H1 (cell line): ENCODE data around the gene CEP350. TPM values are rescaled to one million over a fixed set of nuclear protein-coding genes. Genes with fewer than 3 reads are reported as not detected.

ENCODE experiments used
- CTCF ChIA-PET: fragments of 300-600 bp; sonication (Branson Sonifier 250); formaldehyde crosslinking; loops from one replicate; lab custom pipeline; 2021; ENCODE audit not compliant: partially characterized antibody; lab: Charles Lee
- POLR2A ChIA-PET: fragments of 300-600 bp; sonication (Branson Sonifier 250); formaldehyde crosslinking; loops from one replicate; lab custom pipeline; 2021; ENCODE audit warnings: inconsistent platforms; ENCODE audit not compliant: partially characterized antibody; lab: Charles Lee
- DNase-seq, 2 experiments: peaks; one replicate each; pipeline versions ENCODE4 v3.0.0 to v3.0.0-alpha.2; 2010 to 2022; ENCODE audit warnings: low spot score in 2 of 2, low read depth in 1 of 2, mixed read lengths in 1 of 2
- FAIRE-seq: peaks from 2 replicates; lab custom pipeline; 2011; peaks lifted over from hg19 to GRCh38; lab: Jason Lieb, UNC
- H2AFZ ChIP-seq: 2 replicates; pipeline ENCODE4 v1.8.1; 2012; ENCODE audit warnings: low read length, inconsistent platforms
- H2AK5ac ChIP-seq: 2 replicates; pipeline ENCODE4 v1.6.1; 2013; ENCODE audit warnings: low read depth, low read length
- H2BK120ac ChIP-seq: replicated peaks from 2 replicates; pipeline ENCODE3; 2013; ENCODE audit warnings: low read depth, low read length, inconsistent platforms
- H2BK12ac ChIP-seq: 2 replicates; pipeline ENCODE4 v1.6.1; 2013; ENCODE audit warnings: low read depth, low read length
- H2BK15ac ChIP-seq: 2 replicates; pipeline ENCODE4 v1.6.1; 2013; ENCODE audit warnings: low read length
- H2BK20ac ChIP-seq: 2 replicates; pipeline ENCODE4 v1.6.1; 2013; ENCODE audit warnings: low read length
- H2BK5ac ChIP-seq: 2 replicates; pipeline ENCODE4 v1.6.1; 2013; ENCODE audit warnings: low read depth, low read length
- H3K14ac ChIP-seq: 2 replicates; pipeline ENCODE4 v1.6.1; 2013; ENCODE audit warnings: inconsistent platforms; ENCODE audit not compliant: insufficient read length
- H3K18ac ChIP-seq: 2 replicates; pipeline ENCODE4 v1.6.1; 2013; ENCODE audit warnings: low read length; ENCODE audit errors: extremely low read depth
- H3K23ac ChIP-seq: 2 replicates; pipeline ENCODE4 v1.6.1; 2013; ENCODE audit warnings: inconsistent platforms; ENCODE audit not compliant: insufficient read length
- H3K23me2 ChIP-seq: 2 replicates; pipeline ENCODE4 v1.6.1; 2013; ENCODE audit warnings: low read depth, low read length
- H3K27ac ChIP-seq: 2 replicates; pipeline ENCODE4 v1.6.1; 2011; ENCODE audit warnings: low read depth, low read length, inconsistent platforms
- H3K27me3 ChIP-seq, 4 experiments: replicated peaks in 1 of 4; 1 replicate in 1 of 4; 2 replicates in 3 of 4; pipeline versions ENCODE4 v1.6.1 to v1.8.1; 2011 to 2013; ENCODE audit warnings: low read length in 3 of 4, mild to moderate bottlenecking in 3 of 4, inconsistent platforms in 2 of 4, mixed read lengths in 2 of 4, moderate library complexity in 1 of 4; ENCODE audit not compliant: control insufficient read depth in 3 of 4, insufficient read depth in 3 of 4; ENCODE audit errors: extremely low read depth in 1 of 4
- H3K36me3 ChIP-seq, 4 experiments: 2 replicates each; pipeline versions ENCODE4 v1.6.1 to v1.8.1; 2011 to 2013; ENCODE audit warnings: mild to moderate bottlenecking in 4 of 4, low read length in 3 of 4, moderate library complexity in 2 of 4, control low read depth in 1 of 4, inconsistent platforms in 1 of 4; ENCODE audit not compliant: insufficient read depth in 4 of 4, control insufficient read depth in 2 of 4
- H3K4ac ChIP-seq: replicated peaks from 2 replicates; pipeline ENCODE3; 2013; ENCODE audit warnings: low read length, low read depth, mixed read lengths, inconsistent platforms; ENCODE audit not compliant: insufficient read length
- H3K4me1 ChIP-seq, 4 experiments: replicated peaks in 1 of 4; 1 replicate in 1 of 4; 2 replicates in 3 of 4; pipeline versions ENCODE4 v1.6.1 to v1.8.1; 2011 to 2013; ENCODE audit warnings: low read length in 3 of 4, inconsistent platforms in 2 of 4, mixed read lengths in 1 of 4; ENCODE audit not compliant: insufficient read depth in 4 of 4, control insufficient read depth in 3 of 4
- H3K4me2 ChIP-seq, 2 experiments: 2 replicates each; pipeline versions ENCODE4 v1.6.1 to v1.8.1; 2011 to 2013; ENCODE audit warnings: low read depth in 2 of 2, low read length in 2 of 2, control low read depth in 1 of 2, inconsistent platforms in 1 of 2, mild to moderate bottlenecking in 1 of 2; ENCODE audit not compliant: insufficient read depth in 1 of 2
- H3K4me3 ChIP-seq, 4 experiments: fragments of 200-600, 300-600 bp in 1 of 4; sonication (generic), shearing (Covaris generic), sonication (Bioruptor Twin) in 1 of 4; 2 replicates each; pipeline versions ENCODE4 v1.5.1 to v1.8.1; 2011 to 2016; ENCODE audit warnings: low read length in 4 of 4, low read depth in 3 of 4, control low read depth in 2 of 4, inconsistent platforms in 2 of 4, mild to moderate bottlenecking in 2 of 4, mixed read lengths in 1 of 4, moderate library complexity in 1 of 4; ENCODE audit not compliant: insufficient read depth in 2 of 4; ENCODE audit errors: extremely low read depth in 1 of 4
- H3K56ac ChIP-seq: replicated peaks from 2 replicates; pipeline ENCODE3; 2013; ENCODE audit warnings: low read depth, mild to moderate bottlenecking, mixed read lengths, low read length, inconsistent platforms; ENCODE audit not compliant: insufficient read length
- H3K79me1 ChIP-seq: 2 replicates; pipeline ENCODE4 v1.6.1; 2013; ENCODE audit warnings: low read depth, low read length, control low read depth
- H3K79me2 ChIP-seq, 2 experiments: 2 replicates each; pipeline versions ENCODE4 v1.6.1 to v1.8.1; 2012 to 2013; ENCODE audit warnings: low read length in 2 of 2, mild to moderate bottlenecking in 2 of 2, inconsistent platforms in 1 of 2; ENCODE audit not compliant: insufficient read depth in 2 of 2, control insufficient read depth in 1 of 2
- H3K9ac ChIP-seq, 4 experiments: replicated peaks in 1 of 4; 1 replicate in 1 of 4; 2 replicates in 3 of 4; pipeline versions ENCODE4 v1.6.1 to v1.8.1; 2011 to 2013; ENCODE audit warnings: low read depth in 3 of 4, low read length in 3 of 4, control low read depth in 2 of 4, mild to moderate bottlenecking in 2 of 4, moderate library complexity in 2 of 4, inconsistent platforms in 1 of 4; ENCODE audit errors: extremely low read depth in 1 of 4
- H3K9me3 ChIP-seq, 2 experiments: 2 replicates each; pipeline versions ENCODE4 v1.6.1 to v1.8.1; 2012 to 2013; ENCODE audit warnings: mild to moderate bottlenecking in 2 of 2, moderate library complexity in 2 of 2, control low read depth in 1 of 2, inconsistent platforms in 1 of 2, low read depth in 1 of 2, low read length in 1 of 2, mixed read lengths in 1 of 2; ENCODE audit not compliant: insufficient read depth in 2 of 2
- H4K20me1 ChIP-seq, 2 experiments: replicated peaks in 1 of 2; 2 replicates each; pipeline versions ENCODE3 to v1.8.1; 2011 to 2013; ENCODE audit warnings: inconsistent platforms in 2 of 2, low read length in 2 of 2, mild to moderate bottlenecking in 1 of 2; ENCODE audit not compliant: insufficient read depth in 2 of 2, control insufficient read depth in 1 of 2
- H4K5ac ChIP-seq: 2 replicates; pipeline ENCODE4 v1.6.1; 2013; ENCODE audit warnings: low read length, low read depth, mixed read lengths, inconsistent platforms; ENCODE audit not compliant: insufficient read length
- H4K8ac ChIP-seq: 2 replicates; pipeline ENCODE4 v1.8.0; 2013; ENCODE audit warnings: mild to moderate bottlenecking, moderate library complexity, low read length, inconsistent platforms; ENCODE audit not compliant: insufficient read depth; ENCODE audit errors: extremely low read depth
- H4K91ac ChIP-seq: replicated peaks from 2 replicates; pipeline ENCODE3; 2013; ENCODE audit warnings: low read length, mixed read lengths, inconsistent platforms; ENCODE audit not compliant: insufficient read length
- CEBPB ChIP-seq: IDR thresholded peaks from 2 replicates; pipeline ENCODE4 v1.6.1; 2012; ENCODE audit warnings: low read depth, low read length
- CREB1 ChIP-seq: IDR thresholded peaks from 2 replicates; pipeline ENCODE4 v1.6.1; 2012; ENCODE audit warnings: inconsistent platforms
- HDAC6 ChIP-seq: IDR thresholded peaks from one replicate; pipeline ENCODE4 v1.7.1; 2012; ENCODE audit warnings: low read depth, mild to moderate bottlenecking, inconsistent platforms, low read length, moderate library complexity
- POLR2AphosphoS5 ChIP-seq: IDR thresholded peaks from 2 replicates; pipeline ENCODE4 v1.6.1; 2011; ENCODE audit warnings: low read depth, low read length
- RBBP5 ChIP-seq: IDR thresholded peaks from 2 replicates; pipeline ENCODE4 v1.7.1; 2012; ENCODE audit warnings: low read depth, mild to moderate bottlenecking, inconsistent platforms, low read length, moderate library complexity, borderline replicate concordance
- SP1 ChIP-seq: IDR thresholded peaks from 2 replicates; pipeline ENCODE4 v1.6.1; 2011; ENCODE audit warnings: low read depth, low read length
- SUZ12 ChIP-seq: fragments of 200-600 bp; sonication (generic); IDR thresholded peaks from 2 replicates; pipeline ENCODE4 v1.6.1; 2012; ENCODE audit warnings: mild to moderate bottlenecking, inconsistent platforms, low read length, moderate library complexity, mixed read lengths
- polyA plus RNA-seq, 7 experiments: library from polyadenylated mRNA; depleted of rRNA in 3 of 7; stranded (reverse) in 5 of 7; unstranded in 2 of 7; fragments of >200 nt in 5 of 7; fragments of 200-250 nt in 2 of 7; gene quantifications; 1 replicate in 5 of 7; 2 replicates in 1 of 7; 4 replicates in 1 of 7; pipeline versions ENCODE4 v1.2.1 to v1.2.3, GENCODE V29; 2011 to 2013; ENCODE audit warnings: missing spikeins in 2 of 7, mixed read lengths in 2 of 7
- total RNA-seq: library from RNA; stranded (reverse); fragmentation: NEBNext Ultra II Directional; extraction: Animal tissue kit (Norgen Biotek cat#: 25700); gene quantifications from 2 replicates; pipeline ENCODE4 v1.2.1, GENCODE V29; 2021

The CEP350 gene
- total and polyA plus RNA-seq, 2 of the 8 experiments (the other 6 are each of a cell fraction or from before 2014, with no cell fraction given) = 5.6 to 39.4 TPM

DNA sequence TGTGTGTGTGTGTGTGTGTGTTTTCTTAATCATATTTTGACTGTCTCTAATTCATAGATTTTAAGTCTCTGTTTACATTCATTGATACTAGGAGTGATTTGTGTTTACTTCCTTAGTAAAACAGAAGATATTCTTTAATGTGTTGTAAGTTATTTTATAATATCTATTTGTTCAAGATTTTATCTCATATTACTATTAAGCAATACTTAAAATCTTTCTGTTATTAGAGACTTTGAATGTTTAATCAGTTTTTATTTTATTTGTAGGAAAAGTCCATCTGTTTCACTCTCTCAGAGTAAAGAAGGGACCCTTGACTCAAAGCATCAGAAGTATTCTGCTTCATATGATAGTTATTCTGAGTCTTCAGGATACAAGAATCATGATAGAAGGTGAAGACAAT lies 89.2 kb downstream of the CEP350 start:
- TF ChIP-seq CEBPB = no peak
- TF ChIP-seq RBBP5 = no peak
- TF ChIP-seq POLR2AphosphoS5 = no peak
- no peak for TF ChIP-seq SP1
- TF ChIP-seq CREB1 = no peak
- no peak for TF ChIP-seq SUZ12
- no peak for TF ChIP-seq HDAC6
- TF ChIP-seq, all 59 proteins: peak for 0
- H3K4me3 ChIP-seq = no peak overlapping the region
- H2AK5ac ChIP-seq = no peak overlapping the region
- H3K9ac ChIP-seq = no peak overlapping the region
- H2BK12ac ChIP-seq = no peak overlapping the region
- H4K91ac ChIP-seq = no peak overlapping the region
- H3K23me2 ChIP-seq = no peaks in the 10 kb centered on the region
- H4K20me1 ChIP-seq = no peaks in the 10 kb centered on the region
- ChIA-PET CTCF (no interaction called here), POLR2A (no interaction called here)
- no peak overlapping the region for H3K23ac ChIP-seq
- H3K18ac ChIP-seq = no peak overlapping the region
- H3K79me2 ChIP-seq = no peaks in the 10 kb centered on the region
- H3K36me3 ChIP-seq = peaks cover 4 to 40% (median 26%) of the 10 kb centered on the region in 4 experiments; a peak in 7 of 8 replicates
- H3K79me1 ChIP-seq = no peaks in the 10 kb centered on the region
- no peak overlapping the region for H3K4ac ChIP-seq
- no peak overlapping the region for H3K27ac ChIP-seq
- no peak overlapping the region for H2BK20ac ChIP-seq
- H4K8ac ChIP-seq = no peak overlapping the region
- H3K27me3 ChIP-seq = no peaks in the 10 kb centered on the region
- no peak overlapping the region for H2BK120ac ChIP-seq
- H2BK15ac ChIP-seq = no peak overlapping the region
- H3K14ac ChIP-seq = no peak overlapping the region
- H2BK5ac ChIP-seq = no peak overlapping the region
- H3K9me3 ChIP-seq = no peaks in the 10 kb centered on the region
- H3K4me2 ChIP-seq = no peak overlapping the region
- H2AFZ ChIP-seq = no peak overlapping the region
- no peak for FAIRE-seq
- no peak overlapping the region for H4K5ac ChIP-seq
- H3K4me1 ChIP-seq = no peaks in the 10 kb centered on the region
- no peak overlapping the region for H3K56ac ChIP-seq
- no peak for DNase-seq
